GM23338 (cell line): ENCODE data around the gene DENND4A. TPM values are rescaled to one million over a fixed set of nuclear protein-coding genes. Genes with fewer than 3 reads are reported as not detected.

Source experiments
- ATAC-seq: fragments of 200-7000 bp; cut with Tn5 transposase; 3 replicates; pipeline ENCODE4 v1.9.1; 2020
- DNase-seq: peaks from one replicate; pipeline ENCODE4 v3.0.0-alpha.2; 2015; ENCODE audit warnings: low spot score
- H2AFZ ChIP-seq: fragments of 200-600 bp; sonication (generic); 2 replicates; pipeline ENCODE4 v1.8.0; 2016; ENCODE audit warnings: antibody characterized with exemption, mild to moderate bottlenecking, moderate library complexity
- H3F3A ChIP-seq: fragments of 200-600 bp; sonication (generic); replicated peaks from 2 replicates; pipeline ENCODE4 v1.8.0; 2017; ENCODE audit warnings: antibody characterized with exemption, mixed run types, low read depth
- H3K27ac ChIP-seq: fragments of 200-600 bp; sonication (generic); 2 replicates; pipeline ENCODE4 v1.6.1; 2016; ENCODE audit warnings: low read depth
- H3K27me3 ChIP-seq: fragments of 200-600 bp; sonication (generic); 2 replicates; pipeline ENCODE4 v1.8.0; 2016; ENCODE audit warnings: mild to moderate bottlenecking, mixed run types, moderate library complexity; ENCODE audit not compliant: insufficient read depth
- H3K36me3 ChIP-seq: fragments of 200-600 bp; sonication (generic); 2 replicates; pipeline ENCODE4 v1.8.0; 2016; ENCODE audit warnings: mild to moderate bottlenecking; ENCODE audit not compliant: insufficient read depth
- H3K4me1 ChIP-seq: fragments of 200-600 bp; sonication (generic); 2 replicates; pipeline ENCODE4 v1.8.0; 2016; ENCODE audit warnings: mild to moderate bottlenecking, moderate library complexity; ENCODE audit not compliant: insufficient read depth
- H3K4me2 ChIP-seq: fragments of 200-600 bp; sonication (generic); 2 replicates; pipeline ENCODE4 v1.7.1; 2017; ENCODE audit warnings: mixed run types
- H3K4me3 ChIP-seq: fragments of 200-600 bp; sonication (generic); 2 replicates; pipeline ENCODE4 v1.6.1; 2016; ENCODE audit warnings: mixed run types
- H3K79me2 ChIP-seq: fragments of 200-600 bp; sonication (generic); replicated peaks from 2 replicates; pipeline ENCODE4 v1.8.0; 2017; ENCODE audit warnings: mild to moderate bottlenecking; ENCODE audit not compliant: insufficient read depth
- H3K9me2 ChIP-seq: fragments of 200-600 bp; sonication (generic); 2 replicates; pipeline ENCODE4 v1.8.0; 2017; ENCODE audit not compliant: insufficient read depth
- H4K20me1 ChIP-seq: fragments of 200-600 bp; sonication (generic); replicated peaks from 2 replicates; pipeline ENCODE4 v1.8.0; 2017; ENCODE audit warnings: mild to moderate bottlenecking; ENCODE audit not compliant: insufficient read depth
- H3K27ac Mint-ChIP-seq: 2 replicates; pipeline ENCODE4 v1.8.0; 2020; ENCODE audit warnings: inconsistent platforms, mild to moderate bottlenecking, moderate library complexity, mixed read lengths
- H3K27me3 Mint-ChIP-seq: 3 replicates; pipeline ENCODE4 v1.8.0; 2022; ENCODE audit warnings: low read depth, mild to moderate bottlenecking, moderate library complexity, mixed read lengths, inconsistent platforms; ENCODE audit not compliant: insufficient read depth, poor library complexity
- H3K36me3 Mint-ChIP-seq: 3 replicates; pipeline ENCODE4 v1.8.0; 2021; ENCODE audit warnings: low read depth, mild to moderate bottlenecking, inconsistent platforms, moderate library complexity, mixed read lengths
- H3K4me1 Mint-ChIP-seq: 3 replicates; pipeline ENCODE4 v1.8.0; 2020; ENCODE audit warnings: mild to moderate bottlenecking, inconsistent platforms, mixed read lengths
- H3K4me3 Mint-ChIP-seq: 3 replicates; pipeline ENCODE4 v1.8.0; 2021; ENCODE audit warnings: moderate library complexity, mild to moderate bottlenecking, inconsistent platforms, mixed read lengths
- H3K9me3 Mint-ChIP-seq: 3 replicates; pipeline ENCODE4 v1.8.0; 2020; ENCODE audit warnings: moderate library complexity, mild to moderate bottlenecking, inconsistent platforms, mixed read lengths
- CREB1 ChIP-seq: fragments of 250-450 bp; sonication (Bioruptor Pico); IDR thresholded peaks from 2 replicates; pipeline ENCODE4 v1.5.0; 2020; ENCODE audit warnings: low read depth, mild to moderate bottlenecking, moderate library complexity
- CTCF ChIP-seq, 2 experiments: fragments of 200-600 bp in 1 of 2; sonication (generic) in 1 of 2; conservative IDR thresholded peaks; 2 replicates each; pipeline versions ENCODE4 v1.5.1 to v1.6.1; 2016 to 2017; ENCODE audit warnings: antibody characterized with exemption in 2 of 2, low read depth in 2 of 2, mild to moderate bottlenecking in 2 of 2, moderate library complexity in 1 of 2
- ETS1 ChIP-seq: IDR thresholded peaks from 2 replicates; pipeline ENCODE4 v1.6.1; 2016; ENCODE audit warnings: antibody characterized with exemption
- EZH2 ChIP-seq: fragments of 200-600 bp; sonication (generic); IDR thresholded peaks from one replicate; pipeline ENCODE4 v1.8.0; 2017; ENCODE audit warnings: antibody characterized with exemption, mild to moderate bottlenecking, low read depth; ENCODE audit not compliant: unreplicated experiment
- EZH2phosphoT487 ChIP-seq: fragments of 200-600 bp; sonication (generic); IDR thresholded peaks from one replicate; pipeline ENCODE4 v1.8.1; 2018; ENCODE audit warnings: antibody characterized with exemption; ENCODE audit not compliant: unreplicated experiment
- JUNB ChIP-seq: IDR thresholded peaks from one replicate; pipeline ENCODE4 v1.6.1; 2016; ENCODE audit warnings: antibody characterized with exemption; ENCODE audit not compliant: unreplicated experiment
- POLR2AphosphoS5 ChIP-seq: IDR thresholded peaks from 2 replicates; pipeline ENCODE4 v1.6.1; 2016; ENCODE audit warnings: antibody characterized with exemption, low read depth
- STAT1 ChIP-seq: IDR thresholded peaks from one replicate; pipeline ENCODE4 v1.6.1; 2016; ENCODE audit warnings: antibody characterized with exemption; ENCODE audit not compliant: unreplicated experiment
- ZNF114 ChIP-seq: fragments of 250-450 bp; sonication (Bioruptor Pico); IDR thresholded peaks from 2 replicates; pipeline ENCODE4 v1.5.0; 2020; ENCODE audit warnings: mild to moderate bottlenecking, moderate library complexity
- polyA plus RNA-seq: library from polyadenylated mRNA; unstranded; fragments of >200 nt; fragmentation: Nextera tagmentation; extraction: Ambion mirVana; gene quantifications from 2 replicates; pipeline ENCODE4 v1.2.1, GENCODE V29; 2016
- total RNA-seq: library from RNA; depleted of rRNA; stranded (reverse); fragments of >200 nt; shearing (Covaris generic); gene quantifications from 2 replicates; pipeline ENCODE4 v1.2.3, GENCODE V29; 2014
- TF ChIP-seq, protein P1 (sequence below): fragments of 250-450 bp; sonication (Bioruptor Pico); IDR thresholded peaks from 2 replicates; pipeline ENCODE4 v1.5.0; 2020; ENCODE audit warnings: mild to moderate bottlenecking, moderate library complexity
- TF ChIP-seq, protein P2 (sequence below): IDR thresholded peaks from one replicate; pipeline ENCODE4 v1.6.1; 2018; ENCODE audit warnings: antibody characterized with exemption; ENCODE audit not compliant: unreplicated experiment

Gene DENND4A
- total and polyA plus RNA-seq, 2 experiments from 2014 or later = 3.4 to 9.0 TPM

DNA sequence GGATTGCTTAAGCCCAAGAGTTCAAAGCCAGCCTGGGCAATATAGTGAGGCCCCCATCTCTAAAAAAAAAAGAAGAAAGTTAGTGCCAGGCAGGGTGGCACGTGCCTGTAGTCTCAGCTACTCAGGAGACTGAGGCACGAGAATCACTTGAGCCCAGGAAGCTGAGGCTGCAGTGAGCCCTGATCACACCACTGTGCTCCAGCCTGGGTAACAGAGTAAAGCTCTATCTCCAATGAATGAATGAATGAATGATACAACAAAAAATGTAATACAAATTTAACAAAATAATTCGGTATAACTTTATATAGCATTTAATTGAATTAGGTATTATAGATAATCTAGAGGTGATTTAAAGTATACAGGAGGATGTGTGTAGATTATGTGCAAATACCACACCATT, 29.7 kb downstream of the DENND4A start:
- H3K36me3 ChIP-seq = no peaks in the 10 kb centered on the region
- ATAC-seq = no peak
- H2AFZ ChIP-seq = no peak overlapping the region
- no peak overlapping the region for H3K4me2 ChIP-seq
- no peaks in the 10 kb centered on the region for H3K9me2 ChIP-seq
- H3K36me3 Mint-ChIP-seq = no peaks in the 10 kb centered on the region
- H3K4me3 Mint-ChIP-seq = no peak overlapping the region
- no peaks in the 10 kb centered on the region for H4K20me1 ChIP-seq
- DNase-seq = no peak
- no peaks in the 10 kb centered on the region for H3K9me3 Mint-ChIP-seq
- TF ChIP-seq ETS1 = no peak
- TF ChIP-seq ZNF114 (CRISPR knock-in tag) = no peak
- TF ChIP-seq STAT1 = no peak
- TF ChIP-seq EZH2 = no peak
- TF ChIP-seq CTCF (conservative IDR thresholded peaks at IDR 0.05; ENCODE audit: low read depth in 2 of 2) = no peak
- TF ChIP-seq JUNB = no peak
- TF ChIP-seq, protein P1, sequence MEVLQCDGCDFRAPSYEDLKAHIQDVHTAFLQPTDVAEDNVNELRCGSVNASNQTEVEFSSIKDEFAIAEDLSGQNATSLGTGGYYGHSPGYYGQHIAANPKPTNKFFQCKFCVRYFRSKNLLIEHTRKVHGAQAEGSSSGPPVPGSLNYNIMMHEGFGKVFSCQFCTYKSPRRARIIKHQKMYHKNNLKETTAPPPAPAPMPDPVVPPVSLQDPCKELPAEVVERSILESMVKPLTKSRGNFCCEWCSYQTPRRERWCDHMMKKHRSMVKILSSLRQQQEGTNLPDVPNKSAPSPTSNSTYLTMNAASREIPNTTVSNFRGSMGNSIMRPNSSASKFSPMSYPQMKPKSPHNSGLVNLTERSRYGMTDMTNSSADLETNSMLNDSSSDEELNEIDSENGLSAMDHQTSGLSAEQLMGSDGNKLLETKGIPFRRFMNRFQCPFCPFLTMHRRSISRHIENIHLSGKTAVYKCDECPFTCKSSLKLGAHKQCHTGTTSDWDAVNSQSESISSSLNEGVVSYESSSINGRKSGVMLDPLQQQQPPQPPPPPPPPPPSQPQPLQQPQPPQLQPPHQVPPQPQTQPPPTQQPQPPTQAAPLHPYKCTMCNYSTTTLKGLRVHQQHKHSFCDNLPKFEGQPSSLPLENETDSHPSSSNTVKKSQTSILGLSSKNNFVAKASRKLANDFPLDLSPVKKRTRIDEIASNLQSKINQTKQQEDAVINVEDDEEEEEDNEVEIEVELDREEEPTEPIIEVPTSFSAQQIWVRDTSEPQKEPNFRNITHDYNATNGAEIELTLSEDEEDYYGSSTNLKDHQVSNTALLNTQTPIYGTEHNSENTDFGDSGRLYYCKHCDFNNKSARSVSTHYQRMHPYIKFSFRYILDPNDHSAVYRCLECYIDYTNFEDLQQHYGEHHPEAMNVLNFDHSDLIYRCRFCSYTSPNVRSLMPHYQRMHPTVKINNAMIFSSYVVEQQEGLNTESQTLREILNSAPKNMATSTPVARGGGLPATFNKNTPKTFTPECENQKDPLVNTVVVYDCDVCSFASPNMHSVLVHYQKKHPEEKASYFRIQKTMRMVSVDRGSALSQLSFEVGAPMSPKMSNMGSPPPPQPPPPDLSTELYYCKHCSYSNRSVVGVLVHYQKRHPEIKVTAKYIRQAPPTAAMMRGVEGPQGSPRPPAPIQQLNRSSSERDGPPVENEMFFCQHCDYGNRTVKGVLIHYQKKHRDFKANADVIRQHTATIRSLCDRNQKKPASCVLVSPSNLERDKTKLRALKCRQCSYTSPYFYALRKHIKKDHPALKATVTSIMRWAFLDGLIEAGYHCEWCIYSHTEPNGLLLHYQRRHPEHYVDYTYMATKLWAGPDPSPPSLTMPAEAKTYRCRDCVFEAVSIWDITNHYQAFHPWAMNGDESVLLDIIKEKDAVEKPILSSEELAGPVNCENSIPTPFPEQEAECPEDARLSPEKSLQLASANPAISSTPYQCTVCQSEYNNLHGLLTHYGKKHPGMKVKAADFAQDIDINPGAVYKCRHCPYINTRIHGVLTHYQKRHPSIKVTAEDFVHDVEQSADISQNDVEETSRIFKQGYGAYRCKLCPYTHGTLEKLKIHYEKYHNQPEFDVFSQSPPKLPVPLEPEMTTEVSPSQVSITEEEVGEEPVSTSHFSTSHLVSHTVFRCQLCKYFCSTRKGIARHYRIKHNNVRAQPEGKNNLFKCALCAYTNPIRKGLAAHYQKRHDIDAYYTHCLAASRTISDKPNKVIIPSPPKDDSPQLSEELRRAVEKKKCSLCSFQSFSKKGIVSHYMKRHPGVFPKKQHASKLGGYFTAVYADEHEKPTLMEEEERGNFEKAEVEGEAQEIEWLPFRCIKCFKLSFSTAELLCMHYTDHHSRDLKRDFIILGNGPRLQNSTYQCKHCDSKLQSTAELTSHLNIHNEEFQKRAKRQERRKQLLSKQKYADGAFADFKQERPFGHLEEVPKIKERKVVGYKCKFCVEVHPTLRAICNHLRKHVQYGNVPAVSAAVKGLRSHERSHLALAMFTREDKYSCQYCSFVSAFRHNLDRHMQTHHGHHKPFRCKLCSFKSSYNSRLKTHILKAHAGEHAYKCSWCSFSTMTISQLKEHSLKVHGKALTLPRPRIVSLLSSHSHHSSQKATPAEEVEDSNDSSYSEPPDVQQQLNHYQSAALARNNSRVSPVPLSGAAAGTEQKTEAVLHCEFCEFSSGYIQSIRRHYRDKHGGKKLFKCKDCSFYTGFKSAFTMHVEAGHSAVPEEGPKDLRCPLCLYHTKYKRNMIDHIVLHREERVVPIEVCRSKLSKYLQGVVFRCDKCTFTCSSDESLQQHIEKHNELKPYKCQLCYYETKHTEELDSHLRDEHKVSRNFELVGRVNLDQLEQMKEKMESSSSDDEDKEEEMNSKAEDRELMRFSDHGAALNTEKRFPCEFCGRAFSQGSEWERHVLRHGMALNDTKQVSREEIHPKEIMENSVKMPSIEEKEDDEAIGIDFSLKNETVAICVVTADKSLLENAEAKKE (CRISPR knock-in tag) = no peak
- no peak for TF ChIP-seq EZH2phosphoT487
- TF ChIP-seq, protein P2, sequence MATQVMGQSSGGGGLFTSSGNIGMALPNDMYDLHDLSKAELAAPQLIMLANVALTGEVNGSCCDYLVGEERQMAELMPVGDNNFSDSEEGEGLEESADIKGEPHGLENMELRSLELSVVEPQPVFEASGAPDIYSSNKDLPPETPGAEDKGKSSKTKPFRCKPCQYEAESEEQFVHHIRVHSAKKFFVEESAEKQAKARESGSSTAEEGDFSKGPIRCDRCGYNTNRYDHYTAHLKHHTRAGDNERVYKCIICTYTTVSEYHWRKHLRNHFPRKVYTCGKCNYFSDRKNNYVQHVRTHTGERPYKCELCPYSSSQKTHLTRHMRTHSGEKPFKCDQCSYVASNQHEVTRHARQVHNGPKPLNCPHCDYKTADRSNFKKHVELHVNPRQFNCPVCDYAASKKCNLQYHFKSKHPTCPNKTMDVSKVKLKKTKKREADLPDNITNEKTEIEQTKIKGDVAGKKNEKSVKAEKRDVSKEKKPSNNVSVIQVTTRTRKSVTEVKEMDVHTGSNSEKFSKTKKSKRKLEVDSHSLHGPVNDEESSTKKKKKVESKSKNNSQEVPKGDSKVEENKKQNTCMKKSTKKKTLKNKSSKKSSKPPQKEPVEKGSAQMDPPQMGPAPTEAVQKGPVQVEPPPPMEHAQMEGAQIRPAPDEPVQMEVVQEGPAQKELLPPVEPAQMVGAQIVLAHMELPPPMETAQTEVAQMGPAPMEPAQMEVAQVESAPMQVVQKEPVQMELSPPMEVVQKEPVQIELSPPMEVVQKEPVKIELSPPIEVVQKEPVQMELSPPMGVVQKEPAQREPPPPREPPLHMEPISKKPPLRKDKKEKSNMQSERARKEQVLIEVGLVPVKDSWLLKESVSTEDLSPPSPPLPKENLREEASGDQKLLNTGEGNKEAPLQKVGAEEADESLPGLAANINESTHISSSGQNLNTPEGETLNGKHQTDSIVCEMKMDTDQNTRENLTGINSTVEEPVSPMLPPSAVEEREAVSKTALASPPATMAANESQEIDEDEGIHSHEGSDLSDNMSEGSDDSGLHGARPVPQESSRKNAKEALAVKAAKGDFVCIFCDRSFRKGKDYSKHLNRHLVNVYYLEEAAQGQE = no peak
- TF ChIP-seq CREB1 (CRISPR knock-in tag) = no peak
- TF ChIP-seq POLR2AphosphoS5 = no peak
- H3K79me2 ChIP-seq = no peaks in the 10 kb centered on the region
- H3K27ac ChIP-seq = no peak overlapping the region
- no peaks in the 10 kb centered on the region for H3F3A ChIP-seq
- no peaks in the 10 kb centered on the region for H3K4me1 ChIP-seq
- no peaks in the 10 kb centered on the region for H3K4me1 Mint-ChIP-seq
- H3K27me3 Mint-ChIP-seq = no peaks in the 10 kb centered on the region
- no peak overlapping the region for H3K4me3 ChIP-seq
- no peaks in the 10 kb centered on the region for H3K27me3 ChIP-seq
- no peak overlapping the region for H3K27ac Mint-ChIP-seq
